ENCODE results near the gene INO80.
"Not testable (repeated sequence)": the region's sequence is repeated elsewhere in the genome, so short reads cannot be mapped to it uniquely, and the experiment has no call there.

INO80 gene, protein sequence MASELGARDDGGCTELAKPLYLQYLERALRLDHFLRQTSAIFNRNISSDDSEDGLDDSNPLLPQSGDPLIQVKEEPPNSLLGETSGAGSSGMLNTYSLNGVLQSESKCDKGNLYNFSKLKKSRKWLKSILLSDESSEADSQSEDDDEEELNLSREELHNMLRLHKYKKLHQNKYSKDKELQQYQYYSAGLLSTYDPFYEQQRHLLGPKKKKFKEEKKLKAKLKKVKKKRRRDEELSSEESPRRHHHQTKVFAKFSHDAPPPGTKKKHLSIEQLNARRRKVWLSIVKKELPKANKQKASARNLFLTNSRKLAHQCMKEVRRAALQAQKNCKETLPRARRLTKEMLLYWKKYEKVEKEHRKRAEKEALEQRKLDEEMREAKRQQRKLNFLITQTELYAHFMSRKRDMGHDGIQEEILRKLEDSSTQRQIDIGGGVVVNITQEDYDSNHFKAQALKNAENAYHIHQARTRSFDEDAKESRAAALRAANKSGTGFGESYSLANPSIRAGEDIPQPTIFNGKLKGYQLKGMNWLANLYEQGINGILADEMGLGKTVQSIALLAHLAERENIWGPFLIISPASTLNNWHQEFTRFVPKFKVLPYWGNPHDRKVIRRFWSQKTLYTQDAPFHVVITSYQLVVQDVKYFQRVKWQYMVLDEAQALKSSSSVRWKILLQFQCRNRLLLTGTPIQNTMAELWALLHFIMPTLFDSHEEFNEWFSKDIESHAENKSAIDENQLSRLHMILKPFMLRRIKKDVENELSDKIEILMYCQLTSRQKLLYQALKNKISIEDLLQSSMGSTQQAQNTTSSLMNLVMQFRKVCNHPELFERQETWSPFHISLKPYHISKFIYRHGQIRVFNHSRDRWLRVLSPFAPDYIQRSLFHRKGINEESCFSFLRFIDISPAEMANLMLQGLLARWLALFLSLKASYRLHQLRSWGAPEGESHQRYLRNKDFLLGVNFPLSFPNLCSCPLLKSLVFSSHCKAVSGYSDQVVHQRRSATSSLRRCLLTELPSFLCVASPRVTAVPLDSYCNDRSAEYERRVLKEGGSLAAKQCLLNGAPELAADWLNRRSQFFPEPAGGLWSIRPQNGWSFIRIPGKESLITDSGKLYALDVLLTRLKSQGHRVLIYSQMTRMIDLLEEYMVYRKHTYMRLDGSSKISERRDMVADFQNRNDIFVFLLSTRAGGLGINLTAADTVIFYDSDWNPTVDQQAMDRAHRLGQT (N-terminal part only)

DNA sequence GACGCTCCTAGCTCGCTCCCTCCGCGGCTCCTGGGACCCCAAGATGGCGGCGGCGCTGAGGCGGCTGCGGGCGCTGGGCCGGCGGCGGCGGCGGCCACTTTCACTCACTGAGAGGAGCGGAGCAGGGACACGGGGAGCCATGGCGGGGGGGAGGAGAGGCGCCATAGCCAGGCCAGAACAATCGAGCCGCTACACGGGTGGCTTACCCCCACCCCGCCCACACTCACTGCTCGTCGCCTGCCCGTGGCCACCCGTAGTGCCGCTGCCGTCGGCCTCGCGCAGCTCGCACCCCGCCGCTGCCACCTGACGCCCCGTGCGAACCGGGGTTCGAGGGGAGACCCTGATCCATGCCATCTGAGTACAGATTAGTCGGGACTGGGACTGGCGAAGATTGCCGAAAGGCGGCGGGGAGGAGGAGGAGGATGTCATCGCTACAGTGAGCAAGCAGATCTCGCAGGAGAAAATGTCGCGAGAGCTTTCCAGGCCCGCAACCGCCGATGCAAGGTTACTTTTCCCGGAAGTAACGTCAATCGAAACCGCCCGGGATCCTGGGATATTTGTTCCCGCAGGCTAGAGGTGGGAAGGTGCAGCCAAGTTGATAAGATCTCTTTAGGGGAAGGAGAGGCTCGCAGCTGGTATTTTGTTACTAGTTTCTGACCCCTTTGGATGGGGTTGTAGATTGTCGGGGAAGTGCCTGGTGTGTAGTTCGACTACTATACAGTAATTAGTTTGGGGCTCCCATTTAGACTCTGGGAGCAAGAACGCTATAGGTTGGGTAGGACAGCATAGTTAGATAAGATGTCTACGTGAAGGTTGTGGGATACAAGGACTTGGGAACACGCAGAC lies at the start of gene INO80:
INO80 (minus strand) TSS at position 165 of the 846 bp plus-strand sequence. CDS start 19,970 bp downstream, outside the sequence.
- peak; percentile 95 for DNase-seq

DNA sequence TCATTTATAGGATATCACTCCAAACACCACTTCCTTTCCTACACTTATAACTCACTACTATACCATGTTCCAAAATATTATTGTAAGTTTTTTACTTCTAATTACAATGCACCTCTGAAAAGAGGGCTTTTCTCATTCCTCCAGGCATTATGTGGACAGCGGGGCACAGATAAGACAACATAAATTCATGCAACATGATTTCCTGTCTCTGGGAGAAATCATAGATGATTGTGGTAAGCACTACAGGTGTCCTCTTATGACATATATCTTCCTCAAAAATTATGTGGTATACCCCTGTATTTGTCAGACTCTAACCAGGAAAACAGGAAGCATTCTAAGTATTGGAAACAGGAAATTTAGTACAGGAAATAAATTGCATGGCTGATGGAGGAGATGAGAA lies 45.7 kb upstream of the INO80 start:
- DNase-seq, result no peak

DNA sequence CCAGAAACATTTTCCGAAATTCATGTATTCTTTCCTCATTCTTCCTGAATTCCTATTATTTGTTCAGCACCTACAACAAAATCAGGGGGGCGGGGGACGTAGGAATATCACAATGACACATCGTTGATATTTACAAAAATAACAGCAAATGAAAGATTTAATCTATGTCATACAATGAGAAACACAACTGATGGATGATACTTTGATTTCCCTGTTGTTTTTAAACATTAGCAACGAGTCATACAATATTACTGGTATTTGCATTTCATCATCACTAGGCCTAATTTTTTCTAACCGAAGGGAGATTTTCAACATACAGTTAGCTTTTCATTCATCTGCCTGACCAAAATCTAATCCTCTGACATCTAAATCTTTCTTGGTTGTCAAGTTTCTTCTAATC lies 45.3 kb upstream of the INO80 start:
- DNase-seq, result no peak

DNA sequence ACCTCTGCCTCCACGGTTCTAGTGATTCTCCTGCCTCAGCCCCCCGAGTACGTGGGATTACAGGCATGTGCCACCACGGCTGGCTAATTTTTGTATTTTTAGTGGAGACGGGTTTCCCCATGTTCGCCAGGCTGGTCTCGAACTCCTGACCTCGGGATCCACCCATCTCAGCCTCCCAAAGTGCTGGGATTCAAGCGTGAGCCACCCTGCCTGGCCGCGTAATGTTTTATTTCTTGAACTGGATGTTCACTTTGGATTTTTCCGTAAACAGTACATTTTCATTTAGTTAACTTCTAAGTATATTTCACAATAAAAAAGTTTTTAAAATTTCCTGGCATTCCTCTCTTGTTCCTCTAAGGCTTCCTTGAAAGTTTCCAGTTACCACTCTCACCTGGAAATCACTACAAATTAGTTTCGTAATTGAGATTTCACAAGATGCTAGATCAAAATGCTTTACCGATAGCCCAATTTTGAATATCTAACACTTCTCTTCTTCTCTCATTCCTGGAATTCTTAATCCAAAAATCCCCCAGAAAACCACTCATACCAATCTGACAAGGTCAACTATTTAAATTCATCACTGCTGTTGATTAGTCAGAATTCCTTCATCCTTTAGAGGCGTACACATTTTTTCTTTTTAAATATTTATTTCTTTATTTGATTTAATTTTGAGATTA lies 44.7 kb upstream of the INO80 start:
- no peak for DNase-seq

DNA sequence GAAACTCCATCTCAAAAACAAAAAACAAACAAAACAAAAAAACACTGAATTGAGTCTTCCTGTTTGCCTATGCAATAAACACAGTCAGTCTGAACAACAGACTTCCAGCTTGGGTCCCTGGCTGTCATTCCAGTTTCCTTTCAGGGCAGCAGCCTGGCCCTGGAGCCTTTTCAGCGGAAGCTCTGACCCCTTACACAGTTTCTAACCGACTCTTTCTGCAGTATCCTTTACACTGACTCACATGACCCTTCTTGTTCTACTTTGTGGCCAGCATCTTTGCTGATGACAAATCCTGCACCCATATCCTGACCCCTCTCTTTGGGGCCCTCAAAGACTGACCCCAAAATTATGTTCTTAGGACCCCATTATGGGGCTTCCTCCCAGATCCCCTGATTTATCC lies 38.3 kb upstream of the INO80 start:
- DNase-seq, result no peak

DNA sequence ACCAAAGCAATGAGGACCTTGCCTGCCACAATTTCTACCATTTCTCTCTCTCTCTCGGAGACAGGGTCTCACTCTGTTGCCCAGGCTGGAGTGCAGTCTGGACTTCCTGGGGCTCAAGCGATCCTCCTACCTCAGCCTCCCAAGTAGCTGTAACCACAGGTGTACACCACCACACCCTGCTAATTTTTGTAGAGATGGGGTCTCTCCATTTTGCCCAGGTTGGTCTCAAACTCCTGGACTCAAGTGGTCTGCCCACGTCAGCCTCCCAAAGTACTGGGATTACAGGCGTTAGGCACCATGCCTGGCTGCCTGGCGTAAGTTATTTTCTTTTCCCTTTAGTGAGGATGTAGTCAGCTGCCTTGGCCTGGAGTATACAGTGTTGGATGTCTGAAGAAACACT lies 37.7 kb upstream of the INO80 start:
- no peak for DNase-seq

DNA sequence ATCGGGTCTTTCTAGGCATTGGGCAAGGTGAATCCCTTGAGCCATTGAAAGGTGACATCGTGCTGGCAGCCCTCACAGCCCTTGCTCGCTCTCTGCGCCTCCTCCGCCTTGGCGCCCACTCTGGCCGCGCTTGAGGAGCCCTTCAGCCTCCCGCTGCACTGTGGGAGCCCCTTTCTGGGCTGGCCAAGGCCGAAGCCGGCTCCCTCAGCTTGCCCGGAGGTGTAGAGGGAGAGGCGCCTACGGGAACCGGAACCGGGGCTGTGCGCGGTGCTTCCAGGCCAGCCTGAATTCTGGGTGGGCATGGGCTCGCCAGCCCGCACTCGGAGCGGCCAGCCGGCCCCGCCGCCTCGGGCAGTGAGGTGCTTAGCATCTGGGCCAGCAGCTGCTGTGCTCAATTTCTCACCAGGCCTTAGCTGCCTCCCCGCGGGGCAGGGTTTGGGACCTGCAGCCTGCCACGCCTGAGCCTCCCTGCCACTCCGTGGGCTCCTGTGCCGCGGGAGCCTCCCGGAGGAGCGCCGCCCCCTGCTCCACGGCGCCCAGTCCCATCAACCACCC lies 35.4 kb upstream of the INO80 start:
- DNase-seq, result no peak

DNA sequence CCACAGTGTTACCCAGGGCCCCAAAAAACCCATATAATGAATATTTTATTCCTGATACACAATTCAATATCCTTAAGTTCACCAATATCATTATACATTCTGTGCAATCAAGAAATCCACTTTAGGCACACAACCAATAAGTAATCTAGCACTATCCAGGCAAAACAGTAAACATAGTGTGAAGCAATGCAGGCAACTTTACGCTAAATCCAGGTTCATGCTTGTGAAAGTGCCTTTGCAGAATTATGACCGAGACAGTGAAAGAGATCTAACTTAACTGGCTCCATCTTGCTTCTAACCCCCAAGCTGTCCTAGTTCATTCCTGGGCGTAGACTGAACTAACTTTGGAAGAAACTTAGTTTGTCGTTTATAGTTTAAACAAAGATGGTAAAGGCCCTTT lies 34.2 kb upstream of the INO80 start:
- DNase-seq, result no peak

DNA sequence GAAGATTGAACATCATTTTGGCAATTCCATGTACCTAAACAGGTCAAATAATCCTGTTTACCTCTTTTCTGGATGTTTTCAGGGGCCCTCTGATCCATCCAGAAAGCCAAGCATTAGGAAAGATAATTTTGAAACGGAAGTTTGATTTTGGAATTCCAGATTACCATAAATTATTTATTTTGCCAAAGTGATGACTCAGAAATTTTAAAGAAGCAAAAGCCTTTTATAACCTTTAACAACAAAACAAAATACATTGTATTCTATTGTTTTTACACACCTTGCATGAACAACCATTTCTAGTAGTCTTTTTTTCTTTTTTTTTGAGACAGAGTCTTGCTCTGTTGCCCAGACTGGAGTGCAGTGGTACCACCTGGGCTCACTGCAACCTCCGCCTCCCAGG lies 32.0 kb upstream of the INO80 start:
- DNase-seq, result no peak

DNA sequence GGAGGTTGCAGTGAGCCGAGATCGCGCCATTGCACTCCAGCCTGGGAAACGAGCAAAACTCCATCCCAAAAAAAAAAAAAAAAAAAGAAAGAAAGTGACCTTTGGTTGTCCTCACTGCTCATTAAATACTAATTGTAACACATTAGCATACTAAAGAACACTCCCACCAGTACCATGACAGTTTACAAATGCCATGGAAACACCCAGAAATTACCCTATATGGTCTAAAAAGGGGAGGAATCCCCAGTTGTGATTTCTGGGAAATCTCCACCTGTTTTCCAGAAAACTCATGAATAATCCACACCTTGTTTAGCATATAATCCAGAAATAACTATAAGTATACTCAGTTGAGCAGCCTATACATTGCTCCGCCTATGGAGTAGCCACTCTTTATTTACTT lies 23.5 kb upstream of the INO80 start:
- DNase-seq, result no peak

DNA sequence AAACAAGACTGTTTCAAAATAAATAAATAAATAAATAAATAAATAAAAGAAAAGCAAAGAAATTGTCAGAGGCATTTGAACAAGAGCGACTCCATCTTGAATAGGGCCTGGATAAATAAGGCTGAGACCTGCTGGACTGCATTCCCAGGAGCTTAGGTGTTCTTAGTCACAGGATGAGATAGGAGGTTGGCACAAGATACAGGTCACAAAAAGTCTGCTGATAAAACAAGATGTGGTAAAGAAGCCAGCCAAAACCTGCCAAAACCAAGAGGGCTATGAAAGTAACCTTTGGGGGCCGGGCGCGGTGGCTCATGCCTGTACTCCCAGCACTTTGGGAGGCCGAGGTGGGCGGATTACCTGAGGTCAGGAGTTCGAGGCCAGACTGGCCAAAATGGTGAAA lies 23.0 kb upstream of the INO80 start:
- not testable (repeated sequence) for DNase-seq

DNA sequence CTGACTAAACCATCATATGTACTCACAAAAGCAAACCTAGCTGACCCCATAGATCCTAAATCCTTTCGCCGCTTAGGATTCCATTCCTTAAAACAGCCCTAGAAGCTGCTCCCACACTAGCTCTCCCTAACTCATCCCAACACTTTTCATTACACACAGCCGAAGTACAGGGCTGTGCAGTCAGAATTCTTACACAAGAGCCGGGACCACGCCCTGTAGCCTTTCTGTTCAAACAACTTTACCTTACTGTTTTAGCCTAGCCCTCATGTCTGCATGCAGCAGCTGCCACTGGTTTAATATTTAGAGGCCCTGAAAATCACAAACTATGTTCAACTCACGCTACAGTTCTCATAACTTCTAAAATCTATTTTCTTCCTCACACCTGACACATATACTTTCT lies 19.5 kb upstream of the INO80 start:
- DNase-seq, result not testable (repeated sequence)

DNA sequence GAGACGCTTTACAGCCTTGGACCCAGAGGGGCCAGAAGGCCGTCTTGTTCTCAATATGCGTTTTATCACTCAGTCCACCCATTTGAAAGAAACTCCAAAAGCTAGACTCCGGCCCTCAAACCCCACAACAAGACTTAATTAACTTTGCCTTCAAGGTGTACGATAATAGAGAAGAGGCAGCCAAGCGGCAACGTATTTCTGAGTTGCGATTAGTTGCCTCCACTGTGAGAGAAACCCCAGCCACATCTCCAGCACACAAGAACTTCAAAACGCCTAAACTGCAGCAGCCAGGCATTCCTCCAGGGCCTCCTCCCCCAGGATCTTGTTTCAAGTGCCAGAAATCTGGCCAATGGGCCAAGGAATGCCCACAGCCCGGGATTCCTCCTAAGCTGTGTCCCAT lies 17.4 kb upstream of the INO80 start:
- DNase-seq, result no peak

DNA sequence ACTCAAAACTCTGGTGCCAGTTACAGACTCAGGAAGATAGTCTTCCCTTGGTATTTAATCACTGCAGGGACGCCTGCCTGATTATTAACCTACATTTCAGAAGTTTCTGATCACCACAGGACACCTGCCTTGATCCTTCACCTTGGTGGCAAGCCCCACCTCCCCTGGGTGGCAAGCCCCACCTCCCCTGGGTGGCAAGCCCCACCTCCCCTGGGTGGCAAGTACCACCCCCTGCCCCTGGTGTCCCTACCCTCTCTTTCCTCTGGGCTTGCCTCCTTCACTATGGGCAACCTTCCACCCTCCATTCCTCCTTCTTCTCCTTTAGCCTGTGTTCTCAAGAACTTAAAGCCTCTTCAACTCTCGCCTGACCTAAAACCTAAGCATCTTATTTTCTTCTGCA lies 16.0 kb upstream of the INO80 start:
- DNase-seq, result not testable (repeated sequence)

DNA sequence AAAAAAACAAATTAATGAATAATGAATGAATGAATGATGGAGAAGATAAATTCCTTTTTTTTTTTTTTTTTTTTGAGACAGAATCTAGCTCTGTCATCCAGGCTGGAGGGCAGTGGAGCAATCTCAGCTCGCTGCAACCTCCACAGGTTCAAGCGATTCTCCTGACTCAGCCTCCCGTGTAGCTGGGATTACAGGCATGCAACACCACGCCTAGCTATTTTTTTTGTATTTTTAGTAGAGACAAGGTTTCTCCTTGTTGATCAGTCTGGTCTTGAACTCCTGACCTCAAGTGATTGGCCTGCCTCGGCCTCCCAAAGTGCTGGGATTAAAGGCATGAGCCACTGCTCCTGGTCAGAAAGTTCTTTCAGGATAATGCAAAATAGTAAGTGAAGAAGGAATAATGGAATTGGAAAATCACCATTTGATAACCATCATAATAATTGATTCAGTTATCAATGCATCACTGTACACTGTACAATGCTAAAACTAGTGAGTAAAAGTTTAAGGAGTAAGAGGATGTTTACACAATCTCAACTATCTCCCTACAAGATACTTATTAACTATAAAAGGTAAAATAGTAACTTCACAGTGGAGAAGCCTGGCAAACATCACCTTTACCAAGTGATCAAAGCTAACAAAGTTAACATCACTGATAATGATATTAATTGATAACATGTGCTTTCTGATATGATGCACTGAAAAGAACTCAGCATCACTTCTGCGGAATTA lies 12.3 kb upstream of the INO80 start:
- DNase-seq, result no peak

DNA sequence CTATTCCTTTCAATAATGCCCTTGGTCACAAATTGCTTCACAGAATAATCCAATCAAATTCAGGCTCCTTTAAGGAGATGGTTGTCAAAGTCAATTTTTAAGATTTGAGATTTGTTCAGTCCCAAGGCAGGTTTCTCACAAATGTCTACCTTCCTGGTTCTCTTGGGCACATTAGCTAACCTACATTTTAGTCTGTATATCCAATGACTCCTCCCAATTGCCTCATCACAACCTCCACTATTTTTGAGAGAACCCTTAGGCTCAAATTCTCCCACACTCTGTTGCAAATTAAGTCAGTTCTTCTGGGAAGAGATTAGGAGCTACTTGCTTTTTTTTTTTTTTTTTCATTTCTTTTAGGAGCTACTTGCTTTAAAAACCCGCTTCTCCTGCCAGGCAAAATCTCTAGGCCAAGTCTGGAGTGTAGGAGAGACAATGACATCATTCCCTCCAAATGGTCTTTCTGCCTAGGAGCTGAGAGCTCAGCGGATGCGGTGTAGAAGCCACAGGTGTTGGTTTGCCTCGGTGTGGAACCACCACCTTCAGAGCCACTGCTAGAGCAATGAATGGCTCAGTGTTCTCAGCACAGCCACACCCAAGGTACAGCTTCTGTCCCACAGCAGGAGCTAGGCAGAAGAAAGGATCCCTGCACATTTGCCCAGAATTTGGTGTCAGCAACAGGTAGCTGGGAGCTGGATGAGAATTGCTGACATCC lies 10.0 kb upstream of the INO80 start:
- no peak for DNase-seq

DNA sequence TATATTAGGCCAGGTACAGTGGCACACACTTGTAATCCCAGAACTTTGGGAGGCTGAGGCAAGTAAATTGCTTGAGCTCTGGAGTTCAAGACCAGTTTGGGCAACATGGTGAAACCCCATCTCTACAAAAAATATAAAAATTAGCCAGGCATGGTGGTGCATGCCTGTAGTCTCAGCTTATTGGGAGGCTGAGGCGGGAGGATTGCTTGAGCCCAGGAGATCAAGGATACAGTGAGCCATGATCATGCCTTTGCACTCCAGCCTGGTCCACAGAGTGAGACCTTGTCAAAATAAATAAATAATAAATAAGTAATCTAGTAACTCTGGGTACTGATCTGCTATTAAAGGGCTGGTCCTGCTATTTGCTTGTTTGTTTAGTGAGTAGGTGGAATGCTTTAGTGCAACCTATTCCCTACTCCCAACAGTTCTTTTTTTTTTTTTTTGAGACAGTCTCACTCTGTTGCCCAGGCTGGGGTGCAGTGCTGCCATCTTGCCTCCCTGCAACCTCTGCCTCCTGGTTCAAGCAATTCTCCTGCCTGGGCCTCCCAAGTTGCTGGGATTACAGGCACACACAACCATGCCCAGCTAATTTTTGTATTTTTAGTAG lies 9.1 kb upstream of the INO80 start:
- DNase-seq, result no peak

DNA sequence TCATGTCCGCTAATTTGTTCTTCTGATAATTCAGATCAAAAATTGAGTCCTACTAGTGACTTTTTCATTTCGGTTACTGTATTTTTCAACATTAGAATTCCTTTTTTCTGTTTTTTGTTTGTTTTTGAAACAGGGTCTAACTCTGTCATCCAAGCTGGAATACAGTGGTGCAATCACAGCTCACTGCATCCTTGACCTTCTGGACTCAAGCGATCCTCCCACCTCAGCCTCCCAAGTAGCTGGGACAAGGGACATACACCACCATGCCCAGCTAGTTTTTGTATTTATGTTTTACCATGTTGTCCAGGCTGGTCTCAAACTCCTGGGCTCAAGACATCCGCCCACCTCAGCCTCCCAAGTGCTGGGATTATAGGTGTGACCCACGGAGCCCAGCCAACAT lies 8.0 kb upstream of the INO80 start:
- DNase-seq, result no peak

DNA sequence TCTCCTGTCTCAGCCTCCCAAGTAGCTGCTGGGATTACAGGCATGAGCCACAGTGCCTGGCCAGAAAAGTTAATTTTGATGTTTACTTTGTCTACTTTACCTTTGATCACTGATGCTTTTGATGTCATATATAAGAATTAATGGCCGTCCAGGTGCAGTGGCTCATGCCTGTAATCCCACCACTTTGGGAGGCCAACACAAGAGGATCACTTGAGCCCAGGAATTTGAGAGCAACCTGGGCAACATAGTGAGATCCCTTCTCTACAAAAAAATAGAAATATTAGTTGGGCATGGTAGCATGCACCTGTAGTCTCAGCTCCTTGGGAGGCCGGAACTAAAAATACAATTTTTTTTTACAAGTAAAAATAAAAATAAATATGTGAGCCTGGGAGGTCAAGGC lies 6.8 kb upstream of the INO80 start:
- DNase-seq, result no peak

DNA sequence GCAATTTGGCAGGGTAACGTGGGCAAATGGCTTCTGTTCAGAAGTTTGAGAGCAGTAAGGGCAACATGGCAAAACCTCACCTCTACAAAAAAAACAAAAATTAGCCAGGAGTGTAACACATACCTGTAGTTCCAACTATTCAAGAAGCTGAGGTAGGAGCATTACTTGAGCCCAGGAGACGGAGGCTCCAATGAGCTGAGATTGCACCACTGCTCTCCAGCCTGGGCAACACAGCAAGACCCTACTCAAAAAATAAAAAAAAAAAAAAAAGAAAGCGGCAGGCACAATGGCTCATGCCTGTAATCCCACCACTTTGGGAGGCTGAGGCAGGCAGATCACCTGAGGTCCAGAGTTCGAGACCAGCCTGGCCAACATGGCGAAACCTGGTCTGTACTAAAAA lies 5.9 kb upstream of the INO80 start:
- no peak for DNase-seq
